ENCODE measurements around the gene AMIGO1. TPM values are rescaled to one million over a fixed set of nuclear protein-coding genes. Genes with fewer than 3 reads are reported as not detected.
A peak's percentile ranks its signal among the peaks of the same experiment; 100 is the strongest.

AMIGO1 gene
- total and polyA plus RNA-seq, 2 of the 8 experiments (the other 6 are each of a cell fraction or from before 2014, with no cell fraction given) = 1.5 to 2.7 TPM

GRCh38 chr1:109482791-109483671, 26.5 kb downstream of the AMIGO1 start (continued):
- TF ChIP-seq, protein P1, sequence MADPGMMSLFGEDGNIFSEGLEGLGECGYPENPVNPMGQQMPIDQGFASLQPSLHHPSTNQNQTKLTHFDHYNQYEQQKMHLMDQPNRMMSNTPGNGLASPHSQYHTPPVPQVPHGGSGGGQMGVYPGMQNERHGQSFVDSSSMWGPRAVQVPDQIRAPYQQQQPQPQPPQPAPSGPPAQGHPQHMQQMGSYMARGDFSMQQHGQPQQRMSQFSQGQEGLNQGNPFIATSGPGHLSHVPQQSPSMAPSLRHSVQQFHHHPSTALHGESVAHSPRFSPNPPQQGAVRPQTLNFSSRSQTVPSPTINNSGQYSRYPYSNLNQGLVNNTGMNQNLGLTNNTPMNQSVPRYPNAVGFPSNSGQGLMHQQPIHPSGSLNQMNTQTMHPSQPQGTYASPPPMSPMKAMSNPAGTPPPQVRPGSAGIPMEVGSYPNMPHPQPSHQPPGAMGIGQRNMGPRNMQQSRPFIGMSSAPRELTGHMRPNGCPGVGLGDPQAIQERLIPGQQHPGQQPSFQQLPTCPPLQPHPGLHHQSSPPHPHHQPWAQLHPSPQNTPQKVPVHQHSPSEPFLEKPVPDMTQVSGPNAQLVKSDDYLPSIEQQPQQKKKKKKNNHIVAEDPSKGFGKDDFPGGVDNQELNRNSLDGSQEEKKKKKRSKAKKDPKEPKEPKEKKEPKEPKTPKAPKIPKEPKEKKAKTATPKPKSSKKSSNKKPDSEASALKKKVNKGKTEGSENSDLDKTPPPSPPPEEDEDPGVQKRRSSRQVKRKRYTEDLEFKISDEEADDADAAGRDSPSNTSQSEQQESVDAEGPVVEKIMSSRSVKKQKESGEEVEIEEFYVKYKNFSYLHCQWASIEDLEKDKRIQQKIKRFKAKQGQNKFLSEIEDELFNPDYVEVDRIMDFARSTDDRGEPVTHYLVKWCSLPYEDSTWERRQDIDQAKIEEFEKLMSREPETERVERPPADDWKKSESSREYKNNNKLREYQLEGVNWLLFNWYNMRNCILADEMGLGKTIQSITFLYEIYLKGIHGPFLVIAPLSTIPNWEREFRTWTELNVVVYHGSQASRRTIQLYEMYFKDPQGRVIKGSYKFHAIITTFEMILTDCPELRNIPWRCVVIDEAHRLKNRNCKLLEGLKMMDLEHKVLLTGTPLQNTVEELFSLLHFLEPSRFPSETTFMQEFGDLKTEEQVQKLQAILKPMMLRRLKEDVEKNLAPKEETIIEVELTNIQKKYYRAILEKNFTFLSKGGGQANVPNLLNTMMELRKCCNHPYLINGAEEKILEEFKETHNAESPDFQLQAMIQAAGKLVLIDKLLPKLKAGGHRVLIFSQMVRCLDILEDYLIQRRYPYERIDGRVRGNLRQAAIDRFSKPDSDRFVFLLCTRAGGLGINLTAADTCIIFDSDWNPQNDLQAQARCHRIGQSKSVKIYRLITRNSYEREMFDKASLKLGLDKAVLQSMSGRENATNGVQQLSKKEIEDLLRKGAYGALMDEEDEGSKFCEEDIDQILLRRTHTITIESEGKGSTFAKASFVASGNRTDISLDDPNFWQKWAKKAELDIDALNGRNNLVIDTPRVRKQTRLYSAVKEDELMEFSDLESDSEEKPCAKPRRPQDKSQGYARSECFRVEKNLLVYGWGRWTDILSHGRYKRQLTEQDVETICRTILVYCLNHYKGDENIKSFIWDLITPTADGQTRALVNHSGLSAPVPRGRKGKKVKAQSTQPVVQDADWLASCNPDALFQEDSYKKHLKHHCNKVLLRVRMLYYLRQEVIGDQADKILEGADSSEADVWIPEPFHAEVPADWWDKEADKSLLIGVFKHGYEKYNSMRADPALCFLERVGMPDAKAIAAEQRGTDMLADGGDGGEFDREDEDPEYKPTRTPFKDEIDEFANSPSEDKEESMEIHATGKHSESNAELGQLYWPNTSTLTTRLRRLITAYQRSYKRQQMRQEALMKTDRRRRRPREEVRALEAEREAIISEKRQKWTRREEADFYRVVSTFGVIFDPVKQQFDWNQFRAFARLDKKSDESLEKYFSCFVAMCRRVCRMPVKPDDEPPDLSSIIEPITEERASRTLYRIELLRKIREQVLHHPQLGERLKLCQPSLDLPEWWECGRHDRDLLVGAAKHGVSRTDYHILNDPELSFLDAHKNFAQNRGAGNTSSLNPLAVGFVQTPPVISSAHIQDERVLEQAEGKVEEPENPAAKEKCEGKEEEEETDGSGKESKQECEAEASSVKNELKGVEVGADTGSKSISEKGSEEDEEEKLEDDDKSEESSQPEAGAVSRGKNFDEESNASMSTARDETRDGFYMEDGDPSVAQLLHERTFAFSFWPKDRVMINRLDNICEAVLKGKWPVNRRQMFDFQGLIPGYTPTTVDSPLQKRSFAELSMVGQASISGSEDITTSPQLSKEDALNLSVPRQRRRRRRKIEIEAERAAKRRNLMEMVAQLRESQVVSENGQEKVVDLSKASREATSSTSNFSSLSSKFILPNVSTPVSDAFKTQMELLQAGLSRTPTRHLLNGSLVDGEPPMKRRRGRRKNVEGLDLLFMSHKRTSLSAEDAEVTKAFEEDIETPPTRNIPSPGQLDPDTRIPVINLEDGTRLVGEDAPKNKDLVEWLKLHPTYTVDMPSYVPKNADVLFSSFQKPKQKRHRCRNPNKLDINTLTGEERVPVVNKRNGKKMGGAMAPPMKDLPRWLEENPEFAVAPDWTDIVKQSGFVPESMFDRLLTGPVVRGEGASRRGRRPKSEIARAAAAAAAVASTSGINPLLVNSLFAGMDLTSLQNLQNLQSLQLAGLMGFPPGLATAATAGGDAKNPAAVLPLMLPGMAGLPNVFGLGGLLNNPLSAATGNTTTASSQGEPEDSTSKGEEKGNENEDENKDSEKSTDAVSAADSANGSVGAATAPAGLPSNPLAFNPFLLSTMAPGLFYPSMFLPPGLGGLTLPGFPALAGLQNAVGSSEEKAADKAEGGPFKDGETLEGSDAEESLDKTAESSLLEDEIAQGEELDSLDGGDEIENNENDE (IDR thresholded peaks at IDR 0.05; ENCODE audit: insufficient replicate concordance, low read length) = no peak
- TF ChIP-seq CEBPB (IDR thresholded peaks at IDR 0.05; ENCODE audit: low read depth, low read length) = no peak
- peak in 1 of 2 experiments; percentile 22; a peak in 1 of 4 replicates for TF ChIP-seq RAD21 (IDR thresholded peaks at IDR 0.05 in 1 of 2, conservative IDR thresholded peaks at IDR 0.05 in 1 of 2; ENCODE audit: low read depth in 2 of 2, low read length in 2 of 2)
- TF ChIP-seq SAP30 (IDR thresholded peaks at IDR 0.05; ENCODE audit: insufficient read depth, insufficient replicate concordance, low read length) = peak; percentile 77
- TF ChIP-seq PHF8 (conservative IDR thresholded peaks at IDR 0.05; ENCODE audit: low read depth, low read length) = no peak
- no peak for TF ChIP-seq ZNF274 (IDR thresholded peaks at IDR 0.05; ENCODE audit: borderline replicate concordance, extremely low read depth, low read length)
- TF ChIP-seq NANOG (IDR thresholded peaks at IDR 0.05; ENCODE audit: insufficient read depth, low read depth, low read length, poor library complexity, severe bottlenecking) = no peak
- no peak for TF ChIP-seq KDM5A (IDR thresholded peaks at IDR 0.05; ENCODE audit: low read length)
- no peak for TF ChIP-seq CREB1 (IDR thresholded peaks at IDR 0.05)
